GM13977 (cell line): ENCODE measurements around the gene AP3B1.

Source experiments
- DNase-seq: peaks from one replicate; pipeline ENCODE4 v3.0.0; 2012; ENCODE audit warnings: low spot score
- CTCF ChIP-seq: IDR thresholded peaks from 2 replicates; pipeline ENCODE4 v1.5.1; 2012; ENCODE audit warnings: mild to moderate bottlenecking, control low read depth; ENCODE audit not compliant: insufficient read depth; ENCODE audit errors: extremely low read depth, missing control alignments
- in situ Hi-C: fragments of 300-500 bp; cut with MboI; formaldehyde crosslinking; loops from one replicate; pipeline ENCODE4 v1.12.0; 2022; ENCODE audit warnings: low sequenced_read_pairs, low pct_unique_long_range_greater_than_20kb, mixed read lengths, inconsistent platforms; ENCODE audit not compliant: unreplicated experiment

The AP3B1 gene

DNA sequence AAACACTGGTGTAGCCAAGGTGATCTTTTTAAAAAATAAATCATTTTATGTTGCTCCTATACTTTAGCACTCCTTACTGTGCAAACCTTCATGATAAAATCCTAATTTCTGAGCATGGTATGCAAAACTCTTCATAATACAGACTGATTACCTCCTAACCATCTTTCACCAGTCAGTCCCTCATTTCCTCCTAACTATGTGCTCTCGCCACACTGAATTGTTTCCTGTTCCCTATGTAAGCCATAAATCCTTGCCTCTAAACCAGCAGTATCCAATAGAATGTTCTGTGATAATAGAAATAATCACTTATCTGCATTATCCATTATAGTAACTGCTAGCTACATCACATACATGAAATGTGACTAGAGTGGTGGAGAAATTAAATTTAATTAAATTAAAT, 10.7 kb downstream of the AP3B1 start:
- in situ Hi-C loops, result no loop called here
- DNase-seq, result no peak
- TF ChIP-seq CTCF, result no peak

DNA sequence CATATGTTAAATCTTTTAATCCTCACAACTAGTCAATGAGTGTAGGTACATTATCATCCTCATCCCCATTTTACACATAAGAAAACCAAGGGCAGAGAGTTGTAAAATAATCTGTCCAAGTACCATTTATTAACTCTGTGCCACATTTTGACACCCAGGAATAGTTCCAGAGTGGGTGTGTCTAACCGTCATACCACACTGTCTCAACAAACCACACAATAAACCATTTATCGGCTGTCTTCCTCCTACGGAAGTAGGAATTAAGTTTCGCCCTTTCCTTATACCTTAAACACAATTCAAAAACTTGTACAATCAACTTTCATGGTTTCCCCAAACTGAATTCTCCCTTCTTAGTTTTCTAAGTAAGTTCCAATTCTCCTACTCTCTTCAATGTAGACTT, 11.4 kb downstream of the AP3B1 start:
- DNase-seq, result no peak
- in situ Hi-C loops, result no loop called here
- TF ChIP-seq CTCF, result no peak

GRCh38 chr5:78280261-78280660, 14.2 kb downstream of the AP3B1 start:
- in situ Hi-C loops, result no loop called here
- DNase-seq, result no peak
- TF ChIP-seq CTCF, result no peak

DNA sequence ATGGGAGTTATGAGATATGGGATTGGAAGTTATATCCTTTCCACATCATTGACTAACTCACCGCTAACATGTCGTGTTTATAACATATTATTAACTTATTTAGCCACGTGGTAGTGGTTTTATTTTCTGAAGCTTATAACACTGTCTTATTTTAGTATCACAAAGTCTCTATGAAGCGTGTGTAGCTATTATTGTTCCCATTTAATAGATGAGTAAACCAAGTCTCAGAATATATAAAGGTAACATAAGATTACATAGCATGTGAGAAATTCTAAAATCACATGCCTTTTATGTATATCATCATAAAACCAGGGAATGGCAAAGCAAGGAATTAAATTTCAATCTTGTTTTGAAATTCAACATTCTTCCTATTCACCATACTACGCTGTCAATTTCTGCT, 15.3 kb downstream of the AP3B1 start:
- in situ Hi-C loops, result no loop called here
- no peak for TF ChIP-seq CTCF
- no peak for DNase-seq

DNA sequence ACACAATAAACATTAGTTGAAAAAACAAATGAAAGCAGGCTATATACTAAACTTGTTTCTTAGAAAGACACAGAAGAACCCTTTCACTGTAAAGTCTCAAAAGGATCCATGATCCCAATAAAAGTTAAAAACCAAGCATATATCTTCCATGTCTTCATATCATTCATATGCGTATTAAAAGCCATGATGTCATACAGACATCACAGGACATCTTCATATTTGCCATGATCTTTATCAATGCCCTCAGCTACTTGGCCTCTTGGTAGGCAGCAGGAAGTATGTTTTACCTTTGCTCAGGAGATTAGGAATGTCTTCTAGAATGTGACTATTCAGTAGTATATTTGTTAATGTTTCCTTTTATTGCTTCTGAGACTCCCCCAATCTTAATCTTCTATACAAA, 16.8 kb downstream of the AP3B1 start:
- DNase-seq, result no peak
- TF ChIP-seq CTCF, result no peak
- in situ Hi-C loops, result no loop called here

DNA sequence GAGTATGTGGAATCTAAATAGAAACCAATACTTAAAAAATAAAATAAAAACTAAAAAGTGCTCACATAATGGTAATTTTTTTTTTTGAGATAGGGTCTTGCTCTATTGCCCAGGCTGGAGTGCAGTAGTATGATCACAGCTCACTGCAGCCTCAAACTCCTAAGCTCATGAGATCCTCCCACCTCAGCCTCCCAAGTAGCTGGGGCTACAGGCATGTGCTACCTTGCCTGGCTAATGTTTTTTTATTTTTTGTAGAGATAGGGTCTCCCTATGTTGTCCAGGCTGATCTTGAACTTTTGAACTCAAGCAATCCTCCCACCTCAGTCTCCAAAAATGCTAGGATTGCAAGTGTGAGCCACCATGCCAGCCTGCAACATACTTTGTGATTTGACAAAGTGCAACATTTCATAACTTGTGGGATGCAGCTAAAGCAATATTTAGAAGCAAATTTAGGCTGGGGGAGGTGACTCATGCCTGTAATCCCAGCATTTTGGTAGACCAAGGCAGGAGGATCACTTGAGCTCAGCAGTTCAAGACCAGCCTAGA, 18.4 kb downstream of the AP3B1 start:
- no peak for DNase-seq
- in situ Hi-C loops, result no loop called here
- TF ChIP-seq CTCF, result no peak
